GM23338 (cell line): ENCODE measurements around the gene KCNK15.

Source experiments
- CREB1 ChIP-seq: fragments of 250-450 bp; sonication (Bioruptor Pico); IDR thresholded peaks from 2 replicates; pipeline ENCODE4 v1.5.0; 2020; ENCODE audit warnings: low read depth, mild to moderate bottlenecking, moderate library complexity
- CTCF ChIP-seq, 2 experiments: fragments of 200-600 bp in 1 of 2; sonication (generic) in 1 of 2; conservative IDR thresholded peaks; 2 replicates each; pipeline versions ENCODE4 v1.5.1 to v1.6.1; 2016 to 2017; ENCODE audit warnings: antibody characterized with exemption in 2 of 2, low read depth in 2 of 2, mild to moderate bottlenecking in 2 of 2, moderate library complexity in 1 of 2
- EZH2 ChIP-seq: fragments of 200-600 bp; sonication (generic); IDR thresholded peaks from one replicate; pipeline ENCODE4 v1.8.0; 2017; ENCODE audit warnings: antibody characterized with exemption, mild to moderate bottlenecking, low read depth; ENCODE audit not compliant: unreplicated experiment
- EZH2phosphoT487 ChIP-seq: fragments of 200-600 bp; sonication (generic); IDR thresholded peaks from one replicate; pipeline ENCODE4 v1.8.1; 2018; ENCODE audit warnings: antibody characterized with exemption; ENCODE audit not compliant: unreplicated experiment
- NANOG ChIP-seq: IDR thresholded peaks from 2 replicates; pipeline ENCODE4 v1.6.1; 2016; ENCODE audit warnings: antibody characterized with exemption, borderline replicate concordance
- POLR2AphosphoS5 ChIP-seq: IDR thresholded peaks from 2 replicates; pipeline ENCODE4 v1.6.1; 2016; ENCODE audit warnings: antibody characterized with exemption, low read depth
- REST ChIP-seq: IDR thresholded peaks from one replicate; pipeline ENCODE4 v1.6.1; 2018; ENCODE audit warnings: antibody characterized with exemption; ENCODE audit not compliant: unreplicated experiment
- ZNF331 ChIP-seq: fragments of 250-450 bp; sonication (Bioruptor Pico); IDR thresholded peaks from 2 replicates; pipeline ENCODE4 v1.5.0; 2020; ENCODE audit warnings: low read depth, mild to moderate bottlenecking, moderate library complexity

- TF ChIP-seq CTCF (conservative IDR thresholded peaks at IDR 0.05; ENCODE audit: low read depth in 2 of 2) (peak in 1 of 2 experiments; percentile 23; a peak in 3 of 4 replicates), ZNF331 (CRISPR knock-in tag) (no peak), REST (no peak), EZH2 (no peak), POLR2AphosphoS5 (no peak), EZH2phosphoT487 (no peak), NANOG (no peak), CREB1 (CRISPR knock-in tag) (no peak)
These were observed 18.6 kb upstream of the KCNK15 start for GRCh38 chr20:44727039-44727438.
